GM19043 (cell line): Measurements from ENCODE around the gene YTHDF1.
"Not testable (repeated sequence)": the region's sequence is repeated elsewhere in the genome, so short reads cannot be mapped to it uniquely, and the experiment has no call there.

ENCODE experiments used
- ATAC-seq: cut with Tn5 transposase; IDR thresholded peaks from one replicate; pipeline ENCODE4 v1.9.1; 2021; ENCODE audit warnings: low read depth; ENCODE audit not compliant: unreplicated experiment

The YTHDF1 gene

DNA sequence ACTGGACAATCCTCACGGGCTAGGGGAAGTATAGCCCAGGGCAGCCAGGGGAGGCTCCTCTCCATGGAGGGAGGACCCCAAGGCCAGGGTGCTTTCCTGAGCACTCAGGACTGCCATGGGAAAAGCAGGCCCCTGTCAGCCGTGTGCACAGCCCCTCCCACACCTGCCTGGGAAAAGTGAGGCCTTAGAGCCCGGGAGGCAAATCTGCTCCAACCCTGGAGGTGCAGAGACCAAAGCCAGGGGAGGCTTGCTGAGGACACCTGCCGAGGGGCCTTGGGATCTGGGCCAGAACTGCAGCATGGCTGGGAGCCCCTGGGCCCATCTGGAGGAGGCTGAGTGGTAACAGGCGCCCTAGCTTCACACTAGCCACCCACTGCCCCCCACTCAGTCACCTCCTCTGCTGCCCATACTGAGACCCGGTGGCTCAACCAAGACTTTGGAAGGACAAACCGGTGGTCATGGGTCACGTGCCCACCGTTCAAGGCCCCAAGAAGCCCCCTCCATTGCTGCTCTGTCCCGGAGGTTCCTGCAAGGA lies 55.2 kb downstream of the YTHDF1 start:
- ATAC-seq: no peak

DNA sequence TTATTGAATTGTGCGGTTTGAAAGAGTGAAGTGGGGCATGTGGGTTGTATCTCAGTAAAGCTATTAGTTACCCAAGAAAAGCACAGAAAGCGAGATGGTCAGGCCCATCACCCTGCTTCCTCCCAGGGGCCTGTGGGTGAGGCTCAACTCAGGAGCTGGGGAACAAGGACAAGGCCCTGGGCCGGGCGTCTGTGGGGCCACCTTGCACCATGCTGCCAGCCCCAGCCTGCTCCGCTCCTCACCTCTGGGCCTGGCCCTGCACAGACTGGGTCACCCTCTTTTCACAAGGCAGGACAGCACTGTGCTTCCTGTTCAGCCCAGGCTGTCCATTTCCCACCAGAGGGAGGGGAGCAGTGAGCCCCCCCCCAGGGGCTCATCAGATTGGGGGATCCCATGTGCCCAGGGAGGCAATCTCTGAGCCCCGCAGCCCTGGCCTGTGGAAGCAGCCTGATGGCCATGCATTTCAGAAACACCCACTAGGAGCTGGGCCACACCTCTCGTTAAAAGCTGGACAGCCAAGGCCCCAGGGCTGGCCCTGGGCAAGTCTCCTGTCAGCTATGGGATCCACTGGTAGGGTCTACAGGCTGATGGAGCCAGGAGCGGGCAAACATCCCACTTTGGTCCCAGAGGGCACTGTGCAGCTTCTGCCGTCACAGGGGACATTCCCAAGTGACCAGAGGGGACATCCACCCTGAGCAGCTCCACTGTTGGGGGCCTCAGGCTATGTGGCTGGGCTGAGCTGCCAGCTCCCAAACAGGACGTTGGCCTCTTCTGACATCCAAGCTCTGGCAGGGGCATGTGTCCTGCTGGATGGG lies 55.9 kb downstream of the YTHDF1 start:
- no peak for ATAC-seq

GRCh38 chr20:63159251-63159650 lies 56.7 kb downstream of the YTHDF1 start:
- not testable (repeated sequence) for ATAC-seq

- no peak for ATAC-seq
Observed at GRCh38 chr20:63158845-63159244, 57.1 kb downstream of the YTHDF1 start.

- ATAC-seq: no peak
Observed at GRCh38 chr20:63158352-63158751, 57.6 kb downstream of the YTHDF1 start.

GRCh38 chr20:63157431-63157830 lies 58.5 kb downstream of the YTHDF1 start:
- ATAC-seq: not testable (repeated sequence)

DNA sequence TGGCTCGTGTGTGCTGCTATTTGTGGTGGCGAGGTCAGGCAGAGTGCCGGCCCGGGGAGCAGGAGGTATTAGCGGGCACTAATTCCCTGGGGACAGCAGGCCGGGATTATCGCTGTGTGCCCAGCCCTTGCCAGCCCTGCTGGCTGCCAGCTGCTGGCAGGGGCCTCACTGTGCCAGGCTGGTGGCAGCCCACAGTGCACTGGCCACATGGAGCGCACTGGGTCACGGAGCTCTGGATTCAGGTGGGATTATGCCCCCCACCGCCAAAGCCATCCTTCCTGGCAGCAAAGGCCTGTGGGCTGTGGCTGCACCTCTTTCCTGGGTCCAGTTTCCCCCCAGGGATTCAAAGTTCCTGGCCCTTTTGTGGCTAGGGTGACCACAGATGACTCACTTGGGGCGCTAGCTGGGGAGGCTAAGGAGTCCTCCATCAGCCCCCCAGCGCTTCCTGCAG lies 59.7 kb downstream of the YTHDF1 start:
- no peak for ATAC-seq

- ATAC-seq: no peak
Observed at GRCh38 chr20:63155266-63156165, 60.4 kb downstream of the YTHDF1 start.

GRCh38 chr20:63154395-63154794 lies 61.5 kb downstream of the YTHDF1 start:
- ATAC-seq: no peak

DNA sequence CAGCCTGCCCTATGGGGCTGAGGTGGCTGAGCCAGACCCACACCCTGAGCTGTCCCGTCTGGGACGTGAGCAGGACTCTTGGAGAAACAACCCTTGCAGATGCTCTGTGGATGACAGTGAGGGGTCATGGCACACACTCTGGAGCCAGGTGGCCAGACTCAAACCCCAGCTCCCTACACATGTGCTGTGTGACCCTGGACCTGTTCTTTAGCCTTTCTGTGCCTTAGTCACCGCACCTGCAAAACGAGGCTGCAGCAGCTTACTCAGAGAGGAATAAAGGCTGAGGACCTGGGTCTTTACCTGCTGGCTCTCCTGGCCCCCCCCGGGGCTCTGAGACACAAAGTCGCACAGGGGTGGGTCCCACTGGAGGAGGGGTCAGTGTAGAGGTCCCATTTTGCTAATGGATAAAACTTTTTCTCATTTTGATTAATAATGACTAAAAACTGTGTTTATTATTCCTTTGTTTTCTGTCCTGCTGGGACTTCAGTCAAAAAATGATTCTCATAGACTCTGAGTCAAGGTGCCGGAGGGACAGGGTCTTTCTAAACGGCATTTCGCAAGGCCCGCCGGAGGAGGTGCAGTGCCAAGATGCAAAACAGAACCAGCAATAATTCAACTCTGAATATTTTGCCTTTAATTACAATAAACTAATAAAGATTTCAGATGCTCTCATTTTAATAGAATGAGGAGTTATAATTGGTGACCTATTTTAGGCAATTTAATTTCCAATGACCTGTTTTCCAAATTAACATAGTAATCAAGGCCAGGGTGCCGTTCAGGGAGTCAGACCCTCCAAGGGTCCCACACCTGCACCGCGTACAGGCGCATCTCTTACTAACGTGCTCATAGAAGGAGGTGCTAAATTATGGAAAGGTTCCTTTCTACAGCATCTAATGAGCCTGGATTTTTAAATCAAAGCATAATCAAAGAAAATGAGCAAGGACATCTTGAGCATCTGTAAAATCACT lies 62.4 kb downstream of the YTHDF1 start:
- ATAC-seq: no peak

DNA sequence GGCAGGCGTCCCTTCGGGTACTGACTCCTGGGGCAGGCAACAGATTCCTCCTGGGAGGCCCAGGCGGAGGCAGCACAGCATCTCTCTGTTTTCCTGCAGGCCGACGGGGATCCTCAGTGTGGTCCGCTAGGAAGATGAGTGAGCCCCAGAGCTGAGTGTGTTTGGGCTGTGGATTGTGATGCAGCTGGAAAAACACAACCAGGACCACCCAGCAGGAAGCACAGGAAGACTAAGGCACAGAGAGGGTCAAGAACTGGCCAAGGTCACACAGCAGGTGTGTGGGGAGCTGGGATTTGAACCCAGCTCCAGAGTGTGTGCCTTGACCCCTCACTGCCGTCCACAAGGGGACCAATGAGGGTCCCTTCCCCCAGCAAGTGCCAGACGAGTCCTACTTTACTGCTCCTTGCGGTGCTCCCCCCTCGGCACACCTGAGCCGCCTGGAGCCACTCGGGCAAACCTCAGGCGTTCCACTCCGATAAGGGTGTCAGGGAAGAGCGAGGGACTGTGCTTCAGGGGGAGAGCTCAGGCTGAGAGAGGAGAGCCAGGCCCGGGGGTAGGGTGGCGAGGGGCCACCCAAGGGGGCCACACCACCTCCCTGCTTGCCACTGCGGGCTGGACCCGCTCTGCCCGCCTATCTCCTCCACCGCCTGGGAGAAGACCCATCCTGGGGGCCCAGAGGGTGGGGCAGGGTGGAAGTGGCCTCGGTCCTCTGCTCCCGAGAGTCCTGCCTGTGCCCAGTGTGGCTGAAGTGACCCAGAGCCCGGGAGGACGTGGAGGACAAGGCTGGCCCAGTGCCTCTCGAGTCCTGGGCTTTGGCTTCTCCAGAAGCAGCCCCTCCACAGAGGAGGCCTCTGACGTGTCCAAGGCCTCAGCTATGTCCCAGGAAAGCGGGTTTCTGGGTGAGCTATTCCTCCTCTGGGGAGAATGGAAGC lies 63.3 kb downstream of the YTHDF1 start:
- ATAC-seq: no peak

- ATAC-seq: no peak
Observed at GRCh38 chr20:63151554-63152321, 64.2 kb downstream of the YTHDF1 start.

GRCh38 chr20:63150911-63151531 lies 64.9 kb downstream of the YTHDF1 start:
- ATAC-seq: no peak

GRCh38 chr20:63150391-63150898 lies 65.5 kb downstream of the YTHDF1 start:
- no peak for ATAC-seq

GRCh38 chr20:63149531-63150192 lies 66.3 kb downstream of the YTHDF1 start:
- no peak for ATAC-seq

- ATAC-seq: no peak
Observed at GRCh38 chr20:63148696-63149095, 67.2 kb downstream of the YTHDF1 start.

DNA sequence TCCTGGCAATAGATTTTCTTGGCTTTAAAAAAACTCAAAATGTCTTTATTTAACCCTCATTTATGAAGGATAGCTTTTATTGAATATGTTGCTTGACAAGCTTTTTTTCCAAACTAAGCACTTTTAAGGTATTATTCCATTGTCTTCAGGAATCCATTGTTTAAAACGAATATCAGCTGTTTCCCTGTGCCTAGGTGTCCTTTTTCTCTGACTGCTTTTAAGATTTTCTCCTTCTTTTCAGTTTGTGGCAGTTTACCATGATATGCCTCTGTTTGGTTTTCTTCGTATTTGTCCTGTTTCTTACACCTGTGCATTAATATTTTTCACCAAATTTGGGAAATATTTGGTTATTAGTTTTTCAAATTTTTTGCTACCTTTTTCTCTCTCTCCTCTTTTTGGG lies 68.4 kb downstream of the YTHDF1 start:
- ATAC-seq: no peak
